Measurements from ENCODE around the gene KRTAP5-2.
"Not testable (repeated sequence)": the region's sequence is repeated elsewhere in the genome, so short reads cannot be mapped to it uniquely, and the experiment has no call there.

DNA sequence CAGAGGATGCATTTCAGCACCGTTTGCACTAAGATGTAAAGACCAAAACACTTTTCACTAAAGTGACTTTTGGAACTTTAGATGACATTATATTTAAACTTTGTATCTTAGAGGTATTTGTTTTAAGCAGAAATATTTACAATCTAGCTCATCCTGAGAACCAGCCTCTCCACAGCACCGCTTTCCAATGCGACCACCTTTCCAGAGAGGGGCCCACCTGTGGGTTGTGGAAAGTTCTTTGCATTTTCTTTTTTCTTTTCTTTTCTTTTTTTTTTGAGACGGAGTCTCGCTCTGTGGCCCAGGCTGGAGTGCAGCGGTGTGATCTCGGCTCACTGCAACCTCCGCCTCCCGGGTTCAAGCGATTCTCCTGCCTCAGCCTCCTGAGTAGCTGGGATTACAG is 48.4 kb upstream of the KRTAP5-2 start:
- TF ChIP-seq TAF1 (IDR thresholded peaks at IDR 0.05; ENCODE audit: low read depth, low read length); POLR2AphosphoS5 (IDR thresholded peaks at IDR 0.05; ENCODE audit: low read depth, low read length); POLR2A (IDR thresholded peaks at IDR 0.05; ENCODE audit: low read depth, low read length); PAX5 (IDR thresholded peaks at IDR 0.05; ENCODE audit: insufficient read depth, low read length, severe bottlenecking); POU2F2 (IDR thresholded peaks at IDR 0.05; ENCODE audit: low read depth, low read length); SPI1 (IDR thresholded peaks at IDR 0.05; ENCODE audit: low read depth, low read length): not testable (repeated sequence)
